Activated naive CD4-positive, alpha-beta T cell treated with anti-CD3 and anti-CD28 coated beads, Interleukin-2, amount 50 U/mL, for 72 hours (primary cell): ENCODE measurements around the gene CBX1. TPM values are rescaled to one million over a fixed set of nuclear protein-coding genes. Genes with fewer than 3 reads are reported as not detected.

Experiments
- ATAC-seq, 2 donors: fragments of 150-1000 bp; cut with Tn5 transposase; 2 replicates each; pipeline ENCODE4 v1.10.0; 2021; ENCODE audit warnings: mild to moderate bottlenecking in 2 of 2, moderate library complexity in 2 of 2
- DNase-seq, 2 donors: peaks; one replicate each; pipeline ENCODE4 v3.0.0; 2021 to 2022; ENCODE audit warnings: low spot score in 2 of 2
- H3K27ac Mint-ChIP-seq, 2 donors: one replicate each; pipeline ENCODE4 v1.8.0; 2022; ENCODE audit warnings: mild to moderate bottlenecking in 2 of 2, mixed read lengths in 2 of 2
- H3K36me3 Mint-ChIP-seq, 2 donors: one replicate each; pipeline ENCODE4 v1.8.0; 2022; ENCODE audit warnings: mixed read lengths in 2 of 2
- H3K9me3 Mint-ChIP-seq, 2 donors: one replicate each; pipeline ENCODE4 v1.8.0; 2022; ENCODE audit warnings: mixed read lengths in 2 of 2
- total RNA-seq, 2 donors: library from RNA; stranded (reverse); gene quantifications; one replicate each; pipeline ENCODE4 v1.2.3, GENCODE V29; 2022

CBX1 gene
- total RNA-seq, 2 donors from 2014 or later = 29.1 to 66.5 TPM

GRCh38 chr17:48066192-48066591 is 35.1 kb downstream of the CBX1 start:
- DNase-seq (no peak), ATAC-seq (no peak)
- Mint-ChIP-seq H3K9me3 (no peaks in the 10 kb centered on the region), H3K27ac (no peak overlapping the region), H3K36me3 (peaks cover 0 to 11% of the 10 kb centered on the region in 2 donors)

DNA sequence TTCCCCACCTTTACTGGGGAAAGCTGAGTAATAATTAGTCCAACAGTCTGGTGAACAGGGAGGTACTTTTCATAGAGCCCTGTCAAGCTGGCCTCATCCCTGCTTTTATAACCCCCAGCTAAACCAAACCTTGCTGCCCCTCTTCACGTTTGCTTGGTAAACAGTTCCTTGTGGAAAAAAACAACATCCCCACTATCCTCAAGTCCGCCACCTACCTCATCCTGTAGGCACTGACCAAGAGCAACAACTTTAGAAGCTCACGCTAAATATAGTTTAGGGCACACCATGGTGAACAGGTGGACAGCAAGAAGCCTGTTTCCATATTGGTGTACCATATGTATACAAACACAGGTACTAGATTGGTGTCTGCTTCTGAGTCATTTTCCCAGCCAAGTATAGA is 36.6 kb downstream of the CBX1 start:
- ATAC-seq = no peak
- DNase-seq = no peak
- no peaks in the 10 kb centered on the region for H3K9me3 Mint-ChIP-seq
- peaks cover 2 to 11% of the 10 kb centered on the region in 2 donors for H3K36me3 Mint-ChIP-seq
- H3K27ac Mint-ChIP-seq = peak overlapping the region in 1 of 2 donors; percentile 15

DNA sequence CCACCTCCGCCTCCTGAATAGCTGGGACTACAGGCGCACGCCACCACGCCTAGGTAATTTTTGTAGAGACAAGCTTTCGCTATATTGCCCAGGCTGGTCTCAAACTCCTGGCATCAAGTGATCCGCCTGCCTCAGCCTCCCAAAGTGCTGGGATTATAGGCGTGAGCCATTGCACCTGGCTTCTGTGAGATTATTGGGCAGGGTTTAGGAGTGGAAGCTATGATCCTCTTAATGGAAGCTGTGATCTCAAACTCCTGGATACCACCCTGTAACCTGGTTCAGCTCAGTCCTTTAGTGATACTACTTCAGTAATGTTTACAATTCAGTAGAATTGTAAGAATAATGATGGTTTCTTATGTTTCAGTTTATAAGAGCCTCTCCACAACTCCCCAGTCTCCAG is 39.0 kb downstream of the CBX1 start:
- H3K9me3 Mint-ChIP-seq = no peaks in the 10 kb centered on the region
- no peak for DNase-seq
- no peak overlapping the region for H3K27ac Mint-ChIP-seq
- peaks cover 15 to 28% of the 10 kb centered on the region in 2 donors for H3K36me3 Mint-ChIP-seq
- ATAC-seq = no peak

- Mint-ChIP-seq H3K9me3 (no peaks in the 10 kb centered on the region), H3K27ac (peak overlapping the region in 1 of 2 donors; percentile 68), H3K36me3 (peaks cover 32 to 47% of the 10 kb centered on the region in 2 donors)
- ATAC-seq (no peak), DNase-seq (no peak)
Measured at GRCh38 chr17:48060249-48060648, 41.0 kb downstream of the CBX1 start.

DNA sequence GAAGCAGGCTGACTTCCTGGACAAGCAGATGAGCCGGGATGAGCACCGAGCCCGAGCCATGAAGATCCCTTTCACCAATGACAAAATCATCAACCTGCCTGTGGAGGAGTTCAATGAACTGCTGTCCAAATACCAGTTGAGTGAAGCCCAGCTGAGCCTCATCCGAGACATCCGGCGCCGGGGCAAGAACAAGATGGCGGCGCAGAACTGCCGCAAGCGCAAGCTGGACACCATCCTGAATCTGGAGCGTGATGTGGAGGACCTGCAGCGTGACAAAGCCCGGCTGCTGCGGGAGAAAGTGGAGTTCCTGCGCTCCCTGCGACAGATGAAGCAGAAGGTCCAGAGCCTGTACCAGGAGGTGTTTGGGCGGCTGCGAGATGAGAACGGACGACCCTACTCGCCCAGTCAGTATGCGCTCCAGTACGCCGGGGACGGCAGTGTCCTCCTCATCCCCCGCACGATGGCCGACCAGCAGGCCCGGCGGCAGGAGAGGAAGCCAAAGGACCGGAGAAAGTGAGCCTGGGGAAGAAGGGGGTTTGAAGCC is 42.1 kb downstream of the CBX1 start:
- H3K9me3 Mint-ChIP-seq = no peaks in the 10 kb centered on the region
- peaks cover 32 to 46% of the 10 kb centered on the region in 2 donors for H3K36me3 Mint-ChIP-seq
- DNase-seq = no peak
- H3K27ac Mint-ChIP-seq = peak overlapping the region; percentile 76 to 88
- ATAC-seq = no peak

- Mint-ChIP-seq H3K9me3 (no peaks in the 10 kb centered on the region), H3K36me3 (peaks cover 32 to 46% of the 10 kb centered on the region in 2 donors), H3K27ac (peak overlapping the region; percentile 76 to 99)
- DNase-seq (no peak), ATAC-seq (no peak)
Measured at GRCh38 chr17:48058393-48059124, 42.7 kb downstream of the CBX1 start.

DNA sequence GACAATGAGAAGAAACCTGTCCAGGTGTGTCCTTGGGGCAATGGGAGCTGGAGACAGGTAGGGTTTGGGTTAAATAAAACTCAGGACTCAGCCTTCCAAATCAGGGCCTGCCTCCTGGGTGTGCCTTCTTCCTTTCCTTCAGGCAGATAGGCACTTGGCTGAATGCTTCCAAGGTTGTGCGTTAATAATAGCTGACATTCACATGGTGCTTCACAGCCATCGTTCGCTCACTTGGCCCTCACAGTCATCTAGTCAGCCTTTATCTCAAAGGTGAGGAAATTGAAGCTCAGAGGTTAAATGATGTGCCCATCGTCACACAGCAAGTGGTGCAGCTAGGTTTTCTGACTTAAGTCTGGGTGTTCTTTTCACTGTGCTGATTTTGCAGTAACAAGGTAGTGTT is 43.7 kb downstream of the CBX1 start:
- no peaks in the 10 kb centered on the region for H3K9me3 Mint-ChIP-seq

DNA sequence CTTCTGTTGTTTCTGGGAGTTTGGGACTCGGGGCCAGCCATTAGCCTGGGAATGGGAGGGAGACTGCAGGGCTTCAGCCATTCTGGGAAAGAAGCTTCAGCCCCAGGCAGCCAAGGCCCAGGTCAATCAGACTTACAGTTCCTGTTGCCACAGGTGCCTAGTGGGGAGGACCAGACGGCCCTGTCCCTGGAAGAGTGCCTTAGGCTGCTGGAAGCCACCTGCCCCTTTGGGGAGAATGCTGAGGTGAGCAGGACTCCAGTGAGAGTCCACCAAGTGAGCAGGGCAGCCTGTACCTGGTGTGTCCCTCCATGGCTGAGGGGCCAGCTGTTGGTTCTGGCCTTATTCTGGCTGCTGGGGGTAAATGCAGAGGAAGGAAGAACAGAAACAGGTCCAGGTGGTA is 44.4 kb downstream of the CBX1 start:
- Mint-ChIP-seq H3K36me3 (peaks cover 32 to 42% of the 10 kb centered on the region in 2 donors), H3K27ac (peak overlapping the region; percentile 98 to 99), H3K9me3 (no peaks in the 10 kb centered on the region)
- ATAC-seq (no peak), DNase-seq (no peak)

More for the DNA sequence above, 43.7 kb downstream of the CBX1 start:
- no peak for ATAC-seq
- H3K27ac Mint-ChIP-seq = peak overlapping the region; percentile 98 to 99
- DNase-seq = no peak
- peaks cover 32 to 45% of the 10 kb centered on the region in 2 donors for H3K36me3 Mint-ChIP-seq

GRCh38 chr17:48056246-48056745 is 45.0 kb downstream of the CBX1 start:
- Mint-ChIP-seq H3K36me3 (peaks cover 32 to 47% of the 10 kb centered on the region in 2 donors), H3K9me3 (no peaks in the 10 kb centered on the region), H3K27ac (peak overlapping the region; percentile 98 to 99)
- DNase-seq (no peak), ATAC-seq (no peak)

DNA sequence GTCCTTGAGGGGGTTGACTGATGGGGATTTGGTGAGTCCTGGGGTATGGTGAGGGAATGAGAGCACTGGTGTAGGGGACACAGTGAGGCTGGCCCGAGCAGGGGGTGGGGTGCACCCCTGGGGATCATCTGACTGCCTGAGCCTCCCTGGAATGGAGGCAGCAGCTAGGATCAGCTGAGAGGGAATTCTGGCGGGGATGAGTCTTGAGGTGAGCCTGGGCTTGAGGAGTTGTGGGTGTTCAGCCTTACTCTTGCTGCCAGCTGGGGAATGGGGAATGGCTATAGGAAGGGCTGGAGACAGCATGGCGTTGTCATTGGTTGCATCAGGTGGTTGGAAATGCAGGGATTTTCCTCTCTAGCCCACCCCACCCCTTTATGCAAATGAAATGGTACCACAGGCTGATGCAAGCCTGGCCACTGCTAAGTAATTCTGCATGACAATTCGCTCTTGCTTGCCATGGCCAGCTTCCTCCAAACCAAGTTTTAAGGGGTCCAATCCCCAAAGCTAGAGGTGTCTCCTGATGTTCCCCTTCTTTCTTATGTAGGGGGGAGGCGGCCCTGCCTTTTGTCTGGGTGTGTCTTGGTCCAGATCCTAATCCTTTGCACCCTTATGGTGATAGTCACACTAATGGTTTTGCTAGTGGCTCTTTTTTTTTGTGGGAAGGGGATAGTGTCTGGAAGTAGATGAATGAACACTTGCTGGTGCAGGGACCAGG is 45.6 kb downstream of the CBX1 start:
- H3K9me3 Mint-ChIP-seq = no peaks in the 10 kb centered on the region
- H3K27ac Mint-ChIP-seq = peak overlapping the region; percentile 98 to 99
- peak; percentile 27 to 68 for DNase-seq
- peak; percentile 72 to 89 for ATAC-seq
- peaks cover 35 to 50% of the 10 kb centered on the region in 2 donors for H3K36me3 Mint-ChIP-seq

- DNase-seq (no peak), ATAC-seq (no peak)
- H3K27ac Mint-ChIP-seq = peak overlapping the region; percentile 98 to 99
- H3K9me3 Mint-ChIP-seq = no peaks in the 10 kb centered on the region
- peaks cover 44 to 62% of the 10 kb centered on the region in 2 donors for H3K36me3 Mint-ChIP-seq
Measured at GRCh38 chr17:48054238-48055185, 46.8 kb downstream of the CBX1 start.

GRCh38 chr17:48053758-48054237 is 47.5 kb downstream of the CBX1 start:
- no peak for ATAC-seq
- no peak for DNase-seq
- H3K36me3 Mint-ChIP-seq = peaks cover 44 to 63% of the 10 kb centered on the region in 2 donors
- H3K9me3 Mint-ChIP-seq = no peaks in the 10 kb centered on the region
- peak overlapping the region; percentile 67 to 98 for H3K27ac Mint-ChIP-seq

DNA sequence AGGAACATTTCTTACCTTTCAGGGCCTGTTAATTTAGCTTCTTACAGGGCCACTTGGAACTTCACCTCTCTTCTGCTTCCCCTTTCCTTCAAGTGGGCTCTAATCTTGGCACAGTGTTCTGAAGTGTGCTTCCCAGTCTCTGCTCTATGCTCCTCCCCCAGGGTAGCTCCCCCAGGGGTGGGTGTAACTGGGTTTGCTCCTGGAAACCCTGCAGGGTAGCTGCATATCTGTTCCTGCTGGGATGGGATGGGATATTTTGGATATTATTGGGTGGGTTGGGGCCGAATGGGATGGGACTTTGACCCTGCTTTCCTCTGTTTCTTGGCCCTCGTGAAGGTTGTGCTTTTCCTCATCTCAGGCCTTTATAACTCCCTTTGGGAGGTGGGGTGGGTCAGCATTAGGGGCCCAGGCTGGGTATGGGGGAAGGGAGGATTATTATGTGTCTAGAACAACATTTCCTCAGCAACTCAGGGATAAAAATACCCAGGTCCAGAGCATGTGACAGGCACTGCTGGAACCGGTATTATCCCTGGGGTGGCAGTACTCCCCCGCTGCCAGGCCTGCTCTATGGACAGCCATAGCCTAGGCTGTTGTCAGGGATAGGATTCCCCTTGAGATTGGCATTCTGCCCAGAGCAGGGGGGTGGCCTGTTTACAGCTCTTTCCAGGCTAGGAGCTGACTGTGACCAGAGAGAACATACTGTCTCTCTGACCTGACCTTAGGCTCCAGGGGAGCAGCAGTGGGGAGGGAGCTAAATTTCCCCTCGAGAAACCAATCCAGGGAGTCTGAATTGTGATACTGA is 48.1 kb downstream of the CBX1 start:
- no peak for DNase-seq
- Mint-ChIP-seq H3K27ac (peak overlapping the region; percentile 90 to 98), H3K36me3 (peaks cover 42 to 61% of the 10 kb centered on the region in 2 donors), H3K9me3 (no peaks in the 10 kb centered on the region)
- ATAC-seq = no peak

DNA sequence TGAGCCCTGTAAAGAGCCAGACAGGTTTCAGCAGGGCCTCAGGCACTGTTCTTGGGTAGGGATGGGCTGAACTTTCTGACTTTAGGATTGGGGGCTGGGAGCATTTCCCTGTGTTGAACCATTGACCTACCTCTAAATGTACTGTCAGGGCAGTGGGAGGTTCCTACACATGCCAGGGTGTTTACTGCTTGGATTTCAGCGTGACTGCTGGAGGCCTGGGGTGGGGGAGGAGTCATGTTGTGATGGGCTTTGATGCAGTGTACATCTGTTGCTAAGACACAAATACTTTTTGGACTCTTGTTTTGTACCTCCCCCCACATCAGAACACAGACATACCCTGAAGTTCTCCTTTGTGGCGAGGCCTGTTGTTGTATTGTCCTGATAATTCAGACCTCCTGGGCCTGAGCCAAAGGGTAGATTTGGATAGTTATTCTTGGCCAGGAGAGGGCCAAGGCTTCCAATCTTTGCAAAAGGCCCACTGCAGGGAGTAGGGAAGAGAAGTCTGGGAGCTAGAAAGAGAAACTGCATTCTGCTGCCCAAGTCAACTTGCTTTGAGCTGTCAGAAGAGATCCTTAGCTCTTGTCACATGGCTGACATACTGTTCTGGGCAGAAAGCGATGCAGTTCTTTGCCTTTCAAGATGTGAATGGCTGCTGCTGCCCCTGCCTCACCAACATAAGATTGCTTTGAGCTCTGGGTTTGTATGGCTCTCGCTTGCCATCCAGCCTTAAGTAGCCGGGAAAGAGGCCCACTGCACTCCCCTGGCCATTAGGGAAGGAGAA is 49.4 kb downstream of the CBX1 start:
- Mint-ChIP-seq H3K9me3 (no peaks in the 10 kb centered on the region), H3K36me3 (peaks cover 53 to 56% of the 10 kb centered on the region in 2 donors), H3K27ac (peak overlapping the region; percentile 46 to 98)
- DNase-seq (no peak), ATAC-seq (no peak)

DNA sequence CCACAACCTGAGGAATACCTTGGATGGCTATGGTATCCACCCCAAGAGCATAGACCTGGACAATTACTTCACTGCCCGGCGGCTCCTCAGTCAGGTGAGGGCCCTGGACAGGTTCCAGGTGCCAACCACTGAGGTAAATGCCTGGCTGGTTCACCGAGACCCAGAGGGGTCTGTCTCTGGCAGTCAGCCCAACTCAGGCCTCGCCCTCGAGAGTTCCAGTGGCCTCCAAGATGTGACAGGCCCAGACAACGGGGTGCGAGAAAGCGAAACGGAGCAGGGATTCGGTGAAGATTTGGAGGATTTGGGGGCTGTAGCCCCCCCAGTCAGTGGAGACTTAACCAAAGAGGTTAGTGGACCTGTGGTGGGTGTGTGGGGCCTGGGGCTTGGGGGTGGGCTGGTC is 50.0 kb downstream of the CBX1 start:
- ATAC-seq = no peak
- H3K27ac Mint-ChIP-seq = peak overlapping the region; percentile 98 to 100
- H3K36me3 Mint-ChIP-seq = peaks cover 52 to 56% of the 10 kb centered on the region in 2 donors
- H3K9me3 Mint-ChIP-seq = no peaks in the 10 kb centered on the region
- DNase-seq = no peak
